Measurements from ENCODE around the gene OLIG2. TPM values are rescaled to one million over a fixed set of nuclear protein-coding genes. Genes with fewer than 3 reads are reported as not detected.

OLIG2 gene
- total RNA-seq, 2 experiments from 2014 or later = not detected

GRCh38 chr21:33058957-33059356, 33.2 kb downstream of the OLIG2 start:
- no peaks in the 10 kb centered on the region for H3K9me3 ChIP-seq (ENCODE audit: low read length)
- intact Hi-C loops (cut with micrococcal nuclease; ENCODE audit: unreplicated experiment) = no loop called here
- no peak overlapping the region for H3K27ac ChIP-seq (ENCODE audit: low read depth, low read length, poor library complexity, severe bottlenecking)
- H4K20me1 ChIP-seq (ENCODE audit: insufficient read depth, low read length) = no peaks in the 10 kb centered on the region
- H2AFZ ChIP-seq (ENCODE audit: low read length) = no peak overlapping the region
- H3K4me3 ChIP-seq (ENCODE audit: low read depth, low read length, poor library complexity, severe bottlenecking) = no peak overlapping the region
- no peaks in the 10 kb centered on the region for H3K9me2 ChIP-seq (ENCODE audit: insufficient read depth, low read length)
- no TSS peak for BruUV-seq (replicated peaks)
- no peak for TF ChIP-seq CTCF (conservative IDR thresholded peaks at IDR 0.05; ENCODE audit: low read length)
- TF ChIP-seq EZH2phosphoT487 (IDR thresholded peaks at IDR 0.05; ENCODE audit: borderline replicate concordance, low read depth, low read length) = no peak
- no peaks in the 10 kb centered on the region for H3K79me2 ChIP-seq (ENCODE audit: insufficient read depth, low read depth, low read length)
- no peak overlapping the region for H3K4me2 ChIP-seq (ENCODE audit: low read length)
- no peak for DNase-seq (ENCODE audit: low spot score)
- POLR2A ChIA-PET = no interaction called here
- no peaks in the 10 kb centered on the region for H3K4me1 ChIP-seq (ENCODE audit: insufficient read depth, low read length, poor library complexity, severe bottlenecking)
- no peaks in the 10 kb centered on the region for H3K36me3 ChIP-seq (ENCODE audit: insufficient read depth, low read length)
- CTCF ChIA-PET (ENCODE audit: unreplicated experiment) = no interaction called here

- no peaks in the 10 kb centered on the region for H3K79me2 ChIP-seq (ENCODE audit: insufficient read depth, low read depth, low read length)
- H3K4me1 ChIP-seq (ENCODE audit: insufficient read depth, low read length, poor library complexity, severe bottlenecking) = no peaks in the 10 kb centered on the region
- intact Hi-C loops (cut with micrococcal nuclease; ENCODE audit: unreplicated experiment) = no loop called here
- no peaks in the 10 kb centered on the region for H3K36me3 ChIP-seq (ENCODE audit: insufficient read depth, low read length)
- H3K9me3 ChIP-seq (ENCODE audit: low read length) = no peaks in the 10 kb centered on the region
- TF ChIP-seq CTCF (conservative IDR thresholded peaks at IDR 0.05; ENCODE audit: low read length) (no peak), EZH2phosphoT487 (IDR thresholded peaks at IDR 0.05; ENCODE audit: borderline replicate concordance, low read depth, low read length) (no peak)
- no peak for DNase-seq (ENCODE audit: low spot score)
- H3K9me2 ChIP-seq (ENCODE audit: insufficient read depth, low read length) = no peaks in the 10 kb centered on the region
- ChIA-PET CTCF (ENCODE audit: unreplicated experiment) (no interaction called here), POLR2A (no interaction called here)
- no peaks in the 10 kb centered on the region for H4K20me1 ChIP-seq (ENCODE audit: insufficient read depth, low read length)
- H3K4me3 ChIP-seq (ENCODE audit: low read depth, low read length, poor library complexity, severe bottlenecking) = no peak overlapping the region
- no peak overlapping the region for H2AFZ ChIP-seq (ENCODE audit: low read length)
- H3K27ac ChIP-seq (ENCODE audit: low read depth, low read length, poor library complexity, severe bottlenecking) = no peak overlapping the region
- BruUV-seq (replicated peaks) = no TSS peak
- H3K4me2 ChIP-seq (ENCODE audit: low read length) = no peak overlapping the region
Observed at GRCh38 chr21:33059380-33059841, 33.7 kb downstream of the OLIG2 start.

GRCh38 chr21:33061233-33061632, 35.5 kb downstream of the OLIG2 start:
- intact Hi-C loops (cut with micrococcal nuclease; ENCODE audit: unreplicated experiment) = no loop called here
- ChIA-PET POLR2A (no interaction called here), CTCF (ENCODE audit: unreplicated experiment) (no interaction called here)
- no peak for DNase-seq (ENCODE audit: low spot score)
- no peaks in the 10 kb centered on the region for H3K79me2 ChIP-seq (ENCODE audit: insufficient read depth, low read depth, low read length)
- TF ChIP-seq CTCF (conservative IDR thresholded peaks at IDR 0.05; ENCODE audit: low read length) (no peak), EZH2phosphoT487 (IDR thresholded peaks at IDR 0.05; ENCODE audit: borderline replicate concordance, low read depth, low read length) (no peak)
- no peaks in the 10 kb centered on the region for H3K9me3 ChIP-seq (ENCODE audit: low read length)
- no peaks in the 10 kb centered on the region for H3K36me3 ChIP-seq (ENCODE audit: insufficient read depth, low read length)
- no peaks in the 10 kb centered on the region for H3K4me1 ChIP-seq (ENCODE audit: insufficient read depth, low read length, poor library complexity, severe bottlenecking)
- BruUV-seq (replicated peaks) = no TSS peak
- H2AFZ ChIP-seq (ENCODE audit: low read length) = no peak overlapping the region
- H3K4me3 ChIP-seq (ENCODE audit: low read depth, low read length, poor library complexity, severe bottlenecking) = no peak overlapping the region
- no peak overlapping the region for H3K4me2 ChIP-seq (ENCODE audit: low read length)
- no peak overlapping the region for H3K27ac ChIP-seq (ENCODE audit: low read depth, low read length, poor library complexity, severe bottlenecking)
- no peaks in the 10 kb centered on the region for H4K20me1 ChIP-seq (ENCODE audit: insufficient read depth, low read length)
- no peaks in the 10 kb centered on the region for H3K9me2 ChIP-seq (ENCODE audit: insufficient read depth, low read length)

Data from OCI-LY7 (cell line).